Urinary bladder (tissue), 4 donors: ENCODE results near the gene ID3. TPM values are rescaled to one million over a fixed set of nuclear protein-coding genes. Genes with fewer than 3 reads are reported as not detected.

Source experiments
- DNase-seq: peaks from one replicate; pipeline ENCODE4 v3.0.0-alpha.2; 2015; ENCODE audit errors: extremely low spot score
- H3K27ac ChIP-seq: one replicate; pipeline ENCODE4 v1.5.1; 2013; ENCODE audit warnings: low read depth, mild to moderate bottlenecking, moderate library complexity
- H3K36me3 ChIP-seq: one replicate; pipeline ENCODE4 v1.6.1; 2013; ENCODE audit warnings: mild to moderate bottlenecking, moderate library complexity; ENCODE audit not compliant: insufficient read depth
- H3K4me1 ChIP-seq: one replicate; pipeline ENCODE4 v1.6.1; 2013; ENCODE audit warnings: mild to moderate bottlenecking, moderate library complexity; ENCODE audit not compliant: insufficient read depth
- H3K4me3 ChIP-seq: one replicate; pipeline ENCODE4 v1.5.1; 2013; ENCODE audit warnings: low read depth, low read length
- WGBS: extraction: QIAGEN DNeasy Blood & Tissue Kit; methylation state at CpG from one replicate; pipeline ENCODE4 v1.1.7; 2013; 5-methylcytosine and 5-hydroxymethylcytosine counted together
- polyA plus RNA-seq: library from polyadenylated mRNA; stranded (reverse); fragments of 200-250 nt; gene quantifications from one replicate; pipeline ENCODE4 v1.2.3, GENCODE V29; 2013
- total RNA-seq: library from RNA; depleted of rRNA; stranded (reverse); fragments of >200 nt; gene quantifications from one replicate; pipeline ENCODE4 v1.2.3, GENCODE V29; 2014
- donor health status: healthy with polysubstance abuse.
- donor health status: healthy.

The ID3 gene, protein sequence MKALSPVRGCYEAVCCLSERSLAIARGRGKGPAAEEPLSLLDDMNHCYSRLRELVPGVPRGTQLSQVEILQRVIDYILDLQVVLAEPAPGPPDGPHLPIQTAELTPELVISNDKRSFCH
- total RNA-seq, result 152 TPM
- 299 TPM for polyA plus RNA-seq

DNA sequence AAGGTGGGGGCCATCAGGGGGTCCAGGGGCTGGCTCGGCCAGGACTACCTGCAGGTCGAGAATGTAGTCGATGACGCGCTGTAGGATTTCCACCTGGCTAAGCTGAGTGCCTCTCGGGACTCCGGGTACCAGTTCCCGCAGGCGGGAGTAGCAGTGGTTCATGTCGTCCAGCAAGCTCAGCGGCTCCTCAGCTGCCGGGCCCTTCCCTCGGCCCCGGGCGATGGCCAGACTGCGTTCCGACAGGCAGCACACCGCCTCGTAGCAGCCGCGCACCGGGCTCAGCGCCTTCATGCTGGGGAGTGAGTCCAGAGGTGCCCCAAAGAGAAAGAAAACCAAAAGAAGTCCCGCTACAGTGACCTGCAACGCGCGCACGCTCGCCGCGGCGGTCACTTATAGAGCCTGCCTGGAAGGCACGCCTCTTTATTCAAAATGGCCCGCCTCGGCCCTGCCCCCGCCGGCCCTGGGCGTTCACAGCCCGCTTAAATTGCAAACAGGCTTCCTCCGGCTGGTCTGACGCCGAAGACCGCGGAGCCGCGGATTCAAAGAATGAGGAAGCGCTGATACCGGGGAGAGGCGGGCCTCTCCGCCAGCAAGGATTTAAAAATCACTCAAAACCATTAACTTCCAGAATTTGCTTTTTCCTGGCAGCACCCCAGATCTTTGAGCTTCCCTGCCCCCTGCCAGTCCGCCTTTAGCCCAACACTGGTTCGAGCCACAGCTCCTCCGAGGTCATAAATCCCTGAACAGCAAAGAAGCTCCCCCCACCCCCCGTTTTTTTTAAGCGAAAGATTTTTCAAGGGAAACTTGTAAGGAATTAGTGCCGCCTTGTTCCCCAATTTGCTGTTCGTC, at the start of gene ID3:
ID3 (minus strand) TSS at position 366 of the 849 bp plus-strand sequence; CDS start at position 291, 75 bp downstream.
- DNase-seq, result peak; percentile 94
- Histone ChIP-seq H3K36me3 (no peaks in the 10 kb centered on the region), H3K27ac (peak within 1 kb of the TSS; percentile 94), H3K4me3 (peak within 1 kb of the TSS; percentile 75), H3K4me1 (peaks cover 3% of the 10 kb centered on the region)
- WGBS, result under 1% methylated on average over 57 of the region's 57 CpGs

DNA sequence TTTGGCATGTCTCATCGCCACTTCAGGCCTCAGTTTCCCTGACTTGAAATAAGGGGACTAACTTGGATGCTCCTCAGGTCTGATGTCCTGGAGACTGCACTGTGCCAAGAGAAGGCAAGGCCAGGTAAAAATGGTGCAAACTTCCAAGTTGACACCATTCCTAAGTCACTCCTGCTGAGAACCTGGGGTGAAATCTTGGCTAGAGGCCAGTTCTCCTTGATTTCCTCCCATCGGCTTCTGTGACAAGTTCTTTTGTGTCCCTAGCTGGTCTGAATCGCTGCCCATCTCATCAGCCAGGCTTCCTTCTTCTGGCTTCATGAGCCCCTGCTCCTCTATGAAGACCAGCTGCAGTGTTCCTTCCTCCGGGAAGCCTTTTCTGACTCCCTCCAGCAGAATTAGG, 48.6 kb upstream of the ID3 start:
- 76% methylated on average over 4 of the region's 4 CpGs for WGBS
- H3K4me1 ChIP-seq, result no peaks in the 10 kb centered on the region
- no peak overlapping the region for H3K27ac ChIP-seq

DNA sequence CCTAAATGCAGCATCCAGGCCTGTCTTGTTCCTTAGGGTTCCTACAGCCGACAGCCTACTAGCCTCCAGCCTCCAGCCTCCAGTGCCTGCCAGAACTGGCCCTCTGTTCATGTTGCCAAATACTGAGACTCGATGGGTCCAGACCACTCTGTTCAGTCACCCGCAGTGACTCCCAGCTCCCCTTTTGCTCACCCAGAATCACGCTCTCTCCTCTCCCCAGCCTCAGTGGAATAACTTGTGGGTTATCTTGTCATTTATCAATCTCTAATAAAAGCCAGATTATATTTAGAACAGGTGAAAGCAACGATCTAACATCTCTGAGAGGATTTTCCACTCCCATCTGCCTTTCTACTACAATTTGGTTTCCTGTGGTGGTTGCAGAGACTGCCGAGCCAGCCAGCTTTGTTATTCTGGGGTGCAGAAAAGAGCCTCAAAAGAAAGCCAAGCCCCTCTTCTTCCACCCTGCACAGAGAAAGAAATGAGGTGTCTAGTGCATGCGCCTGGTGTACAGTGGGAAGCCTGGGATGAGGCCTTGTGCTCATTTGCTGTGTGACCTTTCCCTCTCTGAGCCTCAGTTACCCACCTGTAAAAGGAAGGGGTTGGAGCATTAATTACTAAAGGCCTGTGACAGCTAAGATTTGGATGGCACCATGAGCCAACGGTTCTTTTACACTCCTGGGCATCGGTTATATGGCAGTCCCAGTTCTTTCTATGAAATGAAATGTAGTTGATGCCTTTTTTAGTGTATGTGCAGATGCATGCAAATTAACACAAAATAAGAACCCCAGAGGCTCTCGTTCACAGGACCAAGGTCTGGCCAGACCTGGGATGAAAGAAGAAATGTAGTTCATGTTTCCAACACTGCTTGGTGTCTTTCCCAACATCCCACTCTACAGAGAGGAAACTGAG, 42.9 kb upstream of the ID3 start:
- no peaks in the 10 kb centered on the region for H3K36me3 ChIP-seq
- WGBS, result 85% methylated on average over 10 of the region's 10 CpGs
- H3K4me1 ChIP-seq, result no peaks in the 10 kb centered on the region
- no peak for DNase-seq
- no peak overlapping the region for H3K4me3 ChIP-seq
- no peak overlapping the region for H3K27ac ChIP-seq

More for the DNA sequence above, 48.6 kb upstream of the ID3 start:
- H3K36me3 ChIP-seq, result no peaks in the 10 kb centered on the region
- no peak overlapping the region for H3K4me3 ChIP-seq
- DNase-seq, result no peak

DNA sequence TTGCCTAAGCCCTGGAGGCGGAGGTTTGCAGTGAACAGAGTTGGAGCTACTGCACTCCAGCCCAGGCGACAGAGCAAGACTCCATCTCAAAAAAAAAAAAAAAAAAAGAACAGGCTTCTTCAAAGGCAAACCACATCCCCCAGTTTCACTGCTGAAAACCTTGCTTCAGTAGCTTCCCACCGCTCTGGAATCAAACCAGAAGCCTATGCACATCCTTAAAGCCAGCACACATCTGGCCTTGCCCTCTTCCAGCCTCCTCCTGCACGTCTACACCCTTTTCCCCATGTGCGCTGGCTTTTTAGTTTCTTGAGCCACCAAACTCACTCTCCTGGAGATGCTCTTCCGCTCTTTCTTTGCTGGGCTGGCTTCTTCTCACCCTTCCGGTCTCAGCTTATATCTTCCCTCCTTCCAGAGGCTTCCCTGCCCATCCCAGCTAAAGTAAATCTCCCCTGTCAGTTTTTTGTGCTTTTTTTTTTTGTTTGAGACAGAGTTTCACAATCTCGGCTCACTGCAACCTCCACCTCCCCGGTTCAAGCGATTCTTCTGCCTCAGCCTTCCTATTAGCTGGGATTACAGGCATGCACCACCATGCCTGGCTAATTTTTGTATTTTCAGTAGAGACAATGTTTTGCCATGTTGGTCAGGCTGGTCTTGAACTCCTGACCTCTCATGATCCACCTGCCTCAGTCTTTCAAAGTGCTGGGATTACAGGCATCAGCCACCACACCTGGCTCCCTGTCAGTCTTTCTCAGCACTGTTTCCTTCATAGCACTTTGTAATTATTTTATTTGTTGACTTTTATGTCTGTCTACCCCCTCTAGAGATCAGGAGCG, 42.0 kb upstream of the ID3 start:
- no peaks in the 10 kb centered on the region for H3K36me3 ChIP-seq
- H3K4me3 ChIP-seq, result no peak overlapping the region
- no peaks in the 10 kb centered on the region for H3K4me1 ChIP-seq
- no peak overlapping the region for H3K27ac ChIP-seq
- 77% methylated on average over 11 of the region's 11 CpGs for WGBS
- no peak for DNase-seq

DNA sequence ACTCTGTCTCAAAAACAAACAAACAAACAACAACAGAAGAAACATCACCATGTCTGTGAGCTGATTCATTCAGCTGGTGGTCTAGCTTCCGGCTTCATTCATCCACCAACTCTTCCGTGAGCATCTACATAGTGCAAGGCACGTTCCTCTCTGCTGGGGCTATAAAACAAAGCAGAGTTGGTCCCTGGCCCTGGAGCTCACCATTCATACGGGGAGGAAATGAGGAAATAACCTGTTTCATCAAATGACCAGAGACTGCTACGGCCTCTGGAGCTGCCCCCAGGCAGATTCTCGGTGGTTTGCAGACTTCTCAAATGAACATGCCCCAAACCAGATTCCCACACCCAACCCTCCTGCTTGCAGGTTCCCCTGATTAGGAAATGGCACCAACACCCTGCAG, 41.0 kb upstream of the ID3 start:
- Histone ChIP-seq H3K4me3 (no peak overlapping the region), H3K36me3 (no peaks in the 10 kb centered on the region), H3K4me1 (no peaks in the 10 kb centered on the region), H3K27ac (no peak overlapping the region)
- 89% methylated on average over 6 of the region's 6 CpGs for WGBS
- no peak for DNase-seq

DNA sequence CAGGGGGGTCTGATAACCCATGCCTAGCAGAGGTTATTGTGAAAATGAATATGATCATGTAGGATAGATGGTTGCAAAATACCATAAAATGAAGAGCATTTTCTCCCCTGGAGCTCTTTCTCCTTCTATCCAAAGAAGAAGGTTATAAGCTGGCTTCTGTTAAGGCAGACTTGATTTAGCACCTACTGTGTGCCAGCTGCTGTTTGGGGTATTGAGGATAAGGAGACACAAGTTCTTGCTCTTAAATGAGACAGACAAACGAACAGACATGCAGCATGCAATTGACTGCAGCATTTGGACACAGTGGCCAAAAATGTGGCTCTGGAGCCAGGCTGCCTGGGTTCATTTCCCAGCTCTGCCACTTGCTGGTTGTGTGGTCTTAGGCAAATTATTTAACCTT, 39.8 kb upstream of the ID3 start:
- H3K36me3 ChIP-seq, result no peaks in the 10 kb centered on the region
- H3K27ac ChIP-seq, result no peak overlapping the region
- no peak overlapping the region for H3K4me3 ChIP-seq
- WGBS, result 95% methylated on average over 1 of the region's 1 CpG
- DNase-seq, result no peak
- no peaks in the 10 kb centered on the region for H3K4me1 ChIP-seq

DNA sequence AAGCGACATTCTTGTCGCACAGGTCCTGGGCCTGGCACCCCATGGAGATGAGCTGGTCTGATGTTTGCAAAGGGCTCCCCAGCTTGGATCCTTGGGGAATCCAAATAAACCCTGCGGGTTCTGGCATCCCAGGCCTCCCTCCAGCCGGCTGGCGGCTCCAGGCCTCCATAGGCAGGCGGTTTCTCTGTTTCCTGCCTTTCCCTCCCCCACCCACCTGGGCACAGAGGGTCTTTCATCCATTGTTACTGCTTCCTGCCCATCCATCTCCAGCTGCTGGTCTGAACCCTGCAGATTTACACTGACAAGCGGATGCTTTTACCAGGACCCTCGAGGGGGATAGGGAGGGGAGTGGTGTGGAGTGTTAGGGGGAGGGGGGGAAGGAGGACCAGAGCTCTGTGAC, 39.1 kb upstream of the ID3 start:
- Histone ChIP-seq H3K4me3 (no peak overlapping the region), H3K27ac (no peak overlapping the region), H3K36me3 (no peaks in the 10 kb centered on the region), H3K4me1 (no peaks in the 10 kb centered on the region)
- no peak for DNase-seq
- WGBS, result 80% methylated on average over 8 of the region's 8 CpGs

DNA sequence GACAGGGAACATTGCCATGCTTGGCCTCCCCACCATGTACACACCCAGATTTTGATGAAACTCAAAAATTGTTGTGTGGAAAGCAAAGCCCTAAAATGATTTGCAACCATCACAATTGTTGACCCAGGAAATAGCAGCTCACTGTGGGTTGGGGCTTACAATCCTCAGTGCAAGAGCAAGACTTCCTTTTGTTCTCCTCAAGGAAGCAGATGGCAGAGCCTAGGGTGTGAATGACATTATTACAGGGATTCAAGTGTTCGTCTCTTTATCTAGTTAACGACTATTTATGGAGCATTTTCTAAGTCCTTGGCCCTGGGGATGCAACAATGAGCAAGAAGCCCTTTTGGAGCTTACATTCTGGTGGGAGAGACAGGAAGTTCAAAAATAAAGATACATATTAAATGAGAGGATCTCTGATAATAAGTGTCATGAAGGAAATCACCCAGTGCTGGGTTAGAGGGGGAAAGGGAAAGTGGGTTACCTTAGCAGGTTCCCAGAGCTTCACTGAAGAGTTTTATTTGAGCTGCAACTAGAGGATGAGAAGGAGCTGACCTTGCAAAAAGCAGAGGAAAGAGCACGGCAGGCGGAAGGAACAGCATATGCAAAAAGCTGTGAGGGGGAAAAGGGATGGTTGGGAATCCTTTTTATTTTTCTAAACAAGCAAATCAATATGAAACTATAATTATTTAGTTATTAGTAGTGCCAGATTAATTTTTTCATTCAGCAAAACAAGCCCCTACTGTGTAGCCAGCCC, 38.5 kb upstream of the ID3 start:
- no peak for DNase-seq
- H3K27ac ChIP-seq, result no peak overlapping the region
- H3K36me3 ChIP-seq, result no peaks in the 10 kb centered on the region
- no peaks in the 10 kb centered on the region for H3K4me1 ChIP-seq
- H3K4me3 ChIP-seq, result no peak overlapping the region
- 57% methylated on average over 4 of the region's 4 CpGs for WGBS

DNA sequence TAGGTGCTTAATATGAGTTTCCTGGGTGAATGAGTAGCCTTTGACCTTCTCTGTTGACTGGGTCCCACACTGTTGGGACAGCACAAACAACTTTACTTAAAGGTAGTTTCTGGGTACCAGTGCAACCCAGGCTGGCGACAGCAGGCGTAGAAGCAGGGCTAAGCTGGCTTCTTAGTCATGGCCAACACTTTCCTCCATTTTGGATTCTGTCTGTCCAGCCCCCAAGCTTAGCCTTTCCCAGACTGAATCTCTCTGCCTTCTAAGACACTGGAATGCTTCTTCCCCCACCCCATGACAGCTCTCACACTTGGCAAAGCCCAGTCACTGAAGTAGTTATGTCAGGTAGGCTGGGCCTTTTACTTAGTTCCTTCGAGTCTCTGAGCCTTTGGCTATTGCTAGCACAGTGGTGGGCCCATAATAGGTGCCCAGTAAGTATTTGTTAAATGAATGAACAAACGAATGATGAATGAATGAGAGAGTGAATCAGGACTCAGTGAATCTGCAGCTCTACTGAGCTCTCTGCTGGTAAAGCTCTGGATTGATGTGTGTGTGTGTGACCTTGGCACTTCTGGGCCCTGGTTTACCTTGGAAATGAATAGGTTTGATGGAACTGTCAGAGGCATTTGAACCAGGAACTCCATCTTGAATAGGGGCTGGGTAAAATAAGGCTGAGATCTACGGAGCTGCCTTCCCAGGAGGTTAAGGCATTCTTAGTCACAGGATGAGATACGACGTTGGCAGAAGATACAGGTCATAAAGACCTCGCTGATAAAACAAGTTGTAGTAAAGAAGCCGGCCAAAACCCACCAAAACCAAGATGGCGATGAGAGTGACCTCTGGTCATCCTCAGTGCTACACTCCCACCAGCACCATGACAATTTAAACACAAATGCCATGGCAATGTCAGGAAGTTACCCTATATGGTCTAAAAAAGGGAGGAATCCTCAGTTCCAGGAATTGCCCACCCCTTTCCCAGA, 37.4 kb upstream of the ID3 start:
- WGBS, result 68% methylated on average over 10 of the region's 10 CpGs
- no peak overlapping the region for H3K27ac ChIP-seq
- H3K36me3 ChIP-seq, result no peaks in the 10 kb centered on the region

DNA sequence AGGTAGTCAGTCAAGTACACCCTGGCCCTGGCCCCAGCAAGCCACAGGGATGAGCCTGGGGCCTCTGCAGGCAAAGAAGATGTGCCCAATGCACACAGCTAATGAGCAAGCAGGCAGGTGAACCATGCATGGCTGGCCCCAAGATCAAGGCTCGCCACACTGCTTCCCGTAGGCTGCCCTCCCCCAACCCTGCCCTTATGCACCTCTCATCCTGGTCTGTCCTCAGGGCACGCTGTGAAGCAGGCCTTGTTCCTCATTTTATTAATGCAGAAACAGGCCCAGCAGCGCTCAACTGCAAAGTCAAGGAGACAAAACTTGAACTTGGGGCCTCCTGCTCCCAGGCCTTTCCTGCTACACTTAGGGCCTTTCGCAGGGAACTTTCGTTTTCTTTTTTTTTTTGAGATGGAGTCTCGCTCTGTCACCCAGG, 35.6 kb upstream of the ID3 start:
- H3K36me3 ChIP-seq, result no peaks in the 10 kb centered on the region
- no peak for DNase-seq
- H3K4me1 ChIP-seq, result no peaks in the 10 kb centered on the region
- WGBS, result 88% methylated on average over 7 of the region's 7 CpGs
- H3K4me3 ChIP-seq, result no peak overlapping the region
- no peak overlapping the region for H3K27ac ChIP-seq

More for the DNA sequence above, 37.4 kb upstream of the ID3 start:
- Histone ChIP-seq H3K4me1 (no peaks in the 10 kb centered on the region), H3K4me3 (no peak overlapping the region)
- no peak for DNase-seq

DNA sequence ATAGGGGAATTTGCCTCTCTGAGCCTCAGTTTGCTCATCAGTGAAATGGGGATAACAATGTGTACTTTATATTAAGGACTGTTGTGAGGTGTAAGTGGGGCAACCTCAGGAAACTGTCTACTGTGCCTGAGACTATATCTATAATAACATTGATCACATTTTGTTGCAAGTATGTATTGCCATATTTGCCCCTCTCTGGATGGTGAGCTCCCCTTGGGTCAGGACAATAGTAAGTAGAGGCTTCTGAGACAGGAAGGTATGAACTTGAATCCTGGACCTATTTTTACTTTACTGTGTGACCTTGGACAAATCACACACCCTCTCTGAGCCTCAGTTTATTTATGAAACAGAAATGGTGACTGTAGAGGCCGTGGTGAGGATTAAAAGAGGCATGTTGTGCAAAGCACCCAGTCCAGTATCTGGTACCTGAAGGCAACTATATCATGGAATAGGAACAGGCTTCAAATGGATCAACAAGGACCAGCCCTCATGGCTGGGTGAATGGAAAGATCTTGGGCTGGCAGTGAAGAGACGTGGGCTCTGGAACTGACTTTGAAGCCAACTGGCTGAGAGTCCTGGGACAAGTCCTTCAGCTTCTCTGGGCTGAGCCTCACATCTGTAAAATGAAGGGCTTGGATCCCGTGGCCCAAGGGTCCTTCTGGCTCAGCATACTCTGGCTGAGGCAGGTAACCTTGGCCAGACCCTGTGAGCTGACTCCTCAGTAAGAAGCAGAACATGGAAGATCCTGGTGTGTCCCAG, 35.0 kb upstream of the ID3 start:
- Histone ChIP-seq H3K4me3 (no peak overlapping the region), H3K36me3 (no peaks in the 10 kb centered on the region), H3K4me1 (no peaks in the 10 kb centered on the region), H3K27ac (no peak overlapping the region)
- no peak for DNase-seq
- WGBS, result 84% methylated on average over 3 of the region's 3 CpGs
